ENCODE data around the gene PCDHB6. TPM values are rescaled to one million over a fixed set of nuclear protein-coding genes. Genes with fewer than 3 reads are reported as not detected.
"Not testable (repeated sequence)": the region's sequence is repeated elsewhere in the genome, so short reads cannot be mapped to it uniquely, and the experiment has no call there.

The PCDHB6 gene
- not detected for total RNA-seq

DNA sequence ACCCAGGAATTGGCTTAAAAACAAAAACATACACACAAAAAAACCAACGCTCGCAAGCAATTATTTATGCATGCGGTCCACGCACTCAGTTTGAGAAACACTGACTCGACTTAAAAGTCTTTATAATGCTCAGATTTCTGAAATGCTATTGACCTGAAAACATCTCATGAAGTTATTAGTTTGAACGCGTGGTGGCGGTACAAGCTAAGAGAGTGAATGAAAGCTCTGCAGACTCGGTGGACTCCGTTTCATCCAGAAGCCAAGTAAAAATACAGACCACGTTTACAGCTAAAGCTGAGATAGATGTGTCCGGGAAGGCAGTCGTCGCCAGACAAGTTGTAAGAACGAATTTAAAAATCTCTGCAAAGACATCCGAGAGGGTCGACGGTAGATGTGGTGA is at the start of gene PCDHB6:
Gene PCDHB6, plus strand, starts transcription at position 246 of the 400 bp plus-strand sequence. CDS start 201 bp downstream, outside the sequence.
- DNase-seq: no peak

DNA sequence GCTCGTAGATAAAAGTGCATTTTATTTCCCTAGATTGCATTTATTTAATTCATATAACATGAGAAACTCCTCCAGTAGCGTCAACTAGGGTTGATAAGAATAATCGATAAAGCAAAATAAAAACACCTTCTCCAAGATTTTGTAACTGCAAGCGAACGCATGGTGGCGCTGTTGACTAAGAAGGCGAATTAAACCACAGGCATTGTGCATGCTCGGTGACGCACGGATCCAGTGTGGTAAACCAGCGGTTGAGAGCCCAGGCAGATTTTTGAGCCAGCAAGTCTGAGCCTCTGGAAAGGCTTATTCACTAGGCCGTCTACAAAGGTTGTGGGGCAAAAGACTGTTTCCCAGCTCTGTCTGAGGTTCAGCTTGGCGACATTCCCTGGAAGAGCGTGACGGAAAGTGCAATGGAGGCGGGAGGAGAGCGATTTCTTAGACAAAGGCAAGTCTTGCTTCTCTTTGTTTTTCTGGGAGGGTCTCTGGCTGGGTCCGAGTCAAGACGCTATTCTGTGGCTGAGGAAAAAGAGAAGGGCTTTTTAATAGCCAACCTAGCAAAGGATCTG is 49.5 kb upstream of the PCDHB6 start, which contains the start of gene PCDHB3:
Gene PCDHB3, plus strand, starts transcription at position 231 of the 563 bp plus-strand sequence. Its CDS starts 177 bp downstream, at position 408.
- DNase-seq: no peak

DNA sequence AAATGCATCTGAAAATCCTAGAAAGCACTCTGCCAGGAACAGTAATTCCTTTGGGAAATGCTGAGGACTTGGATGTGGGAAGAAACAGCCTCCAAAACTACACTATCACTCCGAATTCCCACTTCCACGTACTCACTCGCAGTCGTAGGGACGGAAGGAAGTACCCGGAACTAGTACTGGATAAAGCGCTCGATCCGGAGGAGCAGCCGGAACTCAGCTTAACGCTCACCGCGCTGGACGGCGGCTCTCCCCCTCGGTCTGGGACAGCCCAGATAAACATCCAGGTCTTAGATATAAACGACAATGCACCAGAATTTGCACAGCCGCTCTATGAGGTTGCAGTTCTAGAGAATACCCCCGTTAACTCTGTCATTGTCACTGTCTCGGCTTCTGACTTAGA is 48.8 kb upstream of the PCDHB6 start:
- no peak for DNase-seq

DNA sequence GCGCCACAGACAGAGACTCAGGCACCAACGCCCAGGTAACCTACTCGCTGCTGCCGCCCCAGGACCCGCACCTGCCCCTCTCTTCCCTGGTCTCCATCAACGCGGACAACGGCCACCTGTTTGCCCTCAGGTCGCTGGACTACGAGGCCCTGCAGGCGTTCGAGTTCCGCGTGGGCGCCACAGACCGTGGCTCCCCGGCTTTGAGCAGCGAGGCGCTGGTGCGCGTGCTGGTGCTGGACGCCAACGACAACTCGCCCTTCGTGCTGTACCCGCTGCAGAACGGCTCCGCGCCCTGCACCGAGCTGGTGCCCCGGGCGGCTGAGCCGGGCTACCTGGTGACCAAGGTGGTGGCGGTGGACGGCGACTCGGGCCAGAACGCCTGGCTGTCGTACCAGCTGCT is 47.8 kb upstream of the PCDHB6 start:
- DNase-seq: not testable (repeated sequence)

DNA sequence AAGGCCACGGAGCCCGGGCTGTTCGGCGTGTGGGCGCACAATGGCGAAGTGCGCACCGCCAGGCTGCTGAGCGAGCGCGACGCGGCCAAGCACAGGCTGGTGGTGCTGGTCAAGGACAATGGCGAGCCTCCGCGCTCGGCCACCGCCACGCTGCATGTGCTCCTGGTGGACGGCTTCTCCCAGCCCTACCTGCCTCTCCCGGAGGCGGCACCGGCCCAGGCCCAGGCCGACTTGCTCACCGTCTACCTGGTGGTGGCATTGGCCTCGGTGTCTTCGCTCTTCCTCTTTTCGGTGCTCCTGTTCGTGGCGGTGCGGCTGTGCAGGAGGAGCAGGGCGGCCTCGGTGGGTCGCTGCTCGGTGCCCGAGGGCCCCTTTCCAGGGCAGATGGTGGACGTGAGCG is 47.4 kb upstream of the PCDHB6 start:
- not testable (repeated sequence) for DNase-seq

DNA sequence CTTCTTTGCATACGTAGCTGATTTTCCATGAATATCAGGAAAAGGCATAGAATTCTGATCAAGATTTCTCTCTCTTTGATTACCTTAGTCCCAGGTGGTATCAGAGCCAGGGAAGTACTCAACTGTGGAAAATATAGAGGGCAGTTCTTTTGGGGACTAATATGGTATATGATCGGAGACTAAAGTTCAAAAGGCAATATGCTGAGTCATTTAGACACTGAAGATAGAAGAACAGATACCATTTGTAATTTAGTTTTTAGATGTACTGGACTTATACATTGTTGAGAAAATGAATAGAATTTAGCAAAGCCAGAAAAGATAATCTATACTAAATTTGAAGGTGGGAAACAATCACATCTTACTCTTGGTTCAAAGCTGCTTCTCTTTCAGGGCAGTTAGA is 44.5 kb upstream of the PCDHB6 start:
- no peak for DNase-seq

DNA sequence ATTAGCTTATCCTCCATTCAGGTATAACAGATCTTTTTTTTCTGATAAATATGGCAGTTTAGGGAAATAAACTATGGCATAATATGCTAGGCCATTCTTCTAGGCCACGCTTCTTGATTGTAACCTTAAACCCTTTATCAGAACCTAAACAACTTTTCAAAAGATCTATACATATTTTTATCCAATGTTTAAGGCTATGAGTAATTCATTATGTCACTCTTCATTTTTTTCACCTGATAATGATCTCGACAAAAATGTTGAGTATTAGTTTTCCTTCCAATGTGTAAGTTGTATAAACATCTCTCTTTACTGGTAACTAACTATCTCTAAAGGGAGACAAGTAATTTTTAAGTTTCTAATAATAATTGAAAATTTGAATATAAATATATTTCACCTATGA is 30.6 kb upstream of the PCDHB6 start:
- DNase-seq: no peak

DNA sequence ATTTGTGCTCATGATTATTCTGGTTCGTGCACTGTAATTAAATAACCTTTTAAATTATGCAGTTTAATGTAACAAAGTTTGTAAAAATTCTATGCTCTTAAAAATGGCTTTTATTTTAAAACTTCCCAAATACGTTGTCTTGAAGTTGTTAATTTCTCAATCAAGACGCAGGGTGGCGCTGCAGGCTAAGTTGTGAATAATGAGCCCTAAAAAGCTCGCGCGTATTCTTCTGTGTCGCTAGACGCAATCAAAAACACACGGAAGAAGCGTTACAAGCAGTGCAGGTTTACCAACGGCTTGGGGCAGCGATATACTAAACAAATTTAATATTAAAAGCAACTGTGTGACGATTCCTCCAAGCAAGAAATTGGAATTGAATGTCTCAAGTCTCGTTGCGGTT is 28.3 kb upstream of the PCDHB6 start, which contains the start of gene PCDHB4:
Gene PCDHB4, plus strand, starts transcription at position 256 of the 400 bp plus-strand sequence. CDS start 181 bp downstream, outside the sequence.
- DNase-seq: no peak

DNA sequence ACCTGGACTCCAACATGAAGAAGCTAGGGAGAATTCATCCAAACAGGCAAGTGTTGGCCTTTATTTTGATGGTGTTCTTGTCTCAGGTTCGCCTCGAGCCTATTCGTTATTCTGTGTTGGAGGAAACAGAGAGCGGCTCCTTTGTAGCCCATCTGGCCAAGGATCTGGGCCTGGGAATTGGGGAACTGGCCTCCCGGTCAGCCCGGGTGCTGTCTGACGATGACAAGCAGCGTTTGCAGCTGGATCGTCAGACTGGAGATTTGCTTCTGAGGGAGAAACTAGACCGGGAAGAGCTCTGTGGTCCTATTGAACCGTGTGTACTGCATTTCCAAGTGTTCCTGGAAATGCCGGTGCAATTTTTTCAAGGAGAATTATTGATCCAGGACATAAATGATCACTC is 27.9 kb upstream of the PCDHB6 start:
- no peak for DNase-seq

DNA sequence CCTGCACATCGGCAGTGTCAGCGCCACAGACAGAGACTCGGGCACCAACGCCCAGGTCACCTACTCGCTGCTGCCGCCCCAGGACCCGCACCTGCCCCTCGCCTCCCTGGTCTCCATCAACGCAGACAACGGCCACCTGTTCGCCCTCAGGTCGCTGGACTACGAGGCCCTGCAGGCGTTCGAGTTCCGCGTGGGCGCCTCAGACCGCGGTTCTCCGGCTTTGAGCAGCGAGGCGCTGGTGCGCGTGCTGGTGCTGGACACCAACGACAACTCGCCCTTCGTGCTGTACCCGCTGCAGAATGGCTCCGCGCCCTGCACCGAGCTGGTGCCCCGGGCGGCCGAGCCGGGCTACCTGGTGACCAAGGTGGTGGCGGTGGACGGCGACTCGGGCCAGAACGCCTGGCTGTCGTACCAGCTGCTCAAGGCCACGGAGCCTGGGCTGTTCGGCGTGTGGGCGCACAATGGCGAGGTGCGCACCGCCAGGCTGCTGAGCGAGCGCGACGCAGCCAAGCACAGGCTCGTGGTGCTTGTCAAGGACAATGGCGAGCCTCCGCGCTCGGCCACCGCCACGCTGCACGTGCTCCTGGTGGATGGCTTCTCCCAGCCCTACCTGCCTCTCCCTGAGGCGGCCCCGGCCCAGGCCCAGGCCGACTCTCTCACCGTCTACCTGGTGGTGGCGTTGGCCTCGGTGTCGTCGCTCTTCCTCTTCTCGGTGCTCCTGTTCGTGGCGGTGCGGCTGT is 26.3 kb upstream of the PCDHB6 start:
- not testable (repeated sequence) for DNase-seq

DNA sequence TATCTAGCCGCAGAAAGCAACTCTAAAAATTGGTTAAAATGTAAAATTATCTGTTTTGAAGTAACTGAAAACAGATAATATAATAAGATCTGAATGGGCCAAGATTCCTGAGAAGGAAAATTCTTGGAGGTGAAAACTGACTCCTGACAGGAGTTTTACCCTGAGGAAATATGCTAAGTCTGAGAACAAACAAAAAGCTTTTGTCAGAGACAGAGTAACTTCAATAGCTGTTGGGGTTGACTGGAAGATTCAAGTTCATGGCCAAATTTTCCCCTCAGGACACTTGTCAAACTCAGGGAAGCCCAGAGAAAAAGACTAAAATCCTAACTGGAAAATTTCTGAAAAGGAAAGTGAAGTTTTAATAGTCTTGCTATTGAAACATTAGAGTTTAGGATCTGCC is 22.6 kb upstream of the PCDHB6 start:
- no peak for DNase-seq

DNA sequence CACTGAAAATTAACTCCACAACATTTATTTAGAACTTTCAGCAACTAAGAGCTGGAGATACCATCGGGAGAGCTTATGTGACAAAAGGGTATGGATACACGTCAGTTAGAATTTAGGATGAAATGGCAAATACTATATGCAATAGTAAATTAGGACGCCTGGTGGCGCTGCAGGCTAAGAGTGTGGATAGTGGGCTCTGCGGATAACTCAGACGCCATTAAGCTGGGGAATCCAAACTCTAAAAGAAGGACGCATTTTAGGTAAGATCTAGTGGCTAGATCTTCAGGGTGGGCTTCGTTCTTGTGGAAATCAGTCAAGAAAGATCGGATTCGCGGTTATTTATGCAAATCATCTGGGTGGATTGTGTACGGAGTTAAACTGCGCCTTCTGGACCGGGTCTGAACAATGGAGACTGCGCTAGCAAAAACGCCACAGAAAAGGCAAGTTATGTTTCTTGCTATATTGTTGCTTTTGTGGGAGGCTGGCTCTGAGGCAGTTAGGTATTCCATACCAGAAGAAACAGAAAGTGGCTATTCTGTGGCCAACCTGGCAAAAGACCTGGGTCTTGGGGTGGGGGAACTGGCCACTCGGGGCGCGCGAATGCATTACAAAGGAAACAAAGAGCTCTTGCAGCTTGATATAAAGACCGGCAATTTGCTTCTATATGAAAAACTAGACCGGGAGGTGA is 14.7 kb upstream of the PCDHB6 start, which contains the start of gene PCDHB5:
Gene PCDHB5, plus strand, starts transcription at position 177 of the 688 bp plus-strand sequence. Its CDS starts 229 bp downstream, at position 406.
- no peak for DNase-seq

DNA sequence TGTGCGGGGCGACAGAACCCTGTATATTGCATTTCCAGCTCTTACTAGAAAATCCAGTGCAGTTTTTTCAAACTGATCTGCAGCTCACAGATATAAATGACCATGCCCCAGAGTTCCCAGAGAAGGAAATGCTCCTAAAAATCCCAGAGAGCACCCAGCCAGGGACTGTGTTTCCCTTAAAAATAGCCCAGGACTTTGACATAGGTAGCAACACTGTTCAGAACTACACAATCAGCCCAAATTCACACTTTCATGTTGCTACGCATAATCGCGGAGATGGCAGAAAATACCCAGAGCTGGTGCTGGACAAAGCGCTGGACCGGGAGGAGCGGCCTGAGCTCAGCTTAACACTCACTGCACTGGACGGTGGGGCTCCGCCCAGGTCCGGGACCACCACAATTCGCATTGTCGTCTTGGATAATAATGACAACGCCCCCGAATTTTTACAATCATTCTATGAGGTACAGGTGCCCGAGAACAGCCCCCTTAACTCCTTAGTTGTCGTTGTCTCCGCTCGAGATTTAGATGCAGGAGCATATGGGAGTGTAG is 14.1 kb upstream of the PCDHB6 start:
- DNase-seq: no peak

DNA sequence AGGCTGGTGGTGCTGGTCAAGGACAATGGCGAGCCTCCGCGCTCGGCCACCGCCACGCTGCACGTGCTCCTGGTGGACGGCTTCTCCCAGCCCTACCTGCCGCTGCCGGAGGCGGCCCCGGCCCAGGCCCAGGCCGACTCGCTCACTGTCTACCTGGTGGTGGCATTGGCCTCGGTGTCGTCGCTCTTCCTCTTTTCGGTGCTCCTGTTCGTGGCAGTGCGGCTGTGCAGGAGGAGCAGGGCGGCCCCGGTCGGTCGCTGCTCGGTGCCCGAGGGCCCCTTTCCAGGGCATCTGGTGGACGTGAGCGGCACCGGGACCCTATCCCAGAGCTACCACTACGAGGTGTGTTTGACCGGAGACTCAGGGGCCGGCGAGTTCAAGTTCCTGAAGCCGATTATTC is 12.5 kb upstream of the PCDHB6 start:
- not testable (repeated sequence) for DNase-seq

DNA sequence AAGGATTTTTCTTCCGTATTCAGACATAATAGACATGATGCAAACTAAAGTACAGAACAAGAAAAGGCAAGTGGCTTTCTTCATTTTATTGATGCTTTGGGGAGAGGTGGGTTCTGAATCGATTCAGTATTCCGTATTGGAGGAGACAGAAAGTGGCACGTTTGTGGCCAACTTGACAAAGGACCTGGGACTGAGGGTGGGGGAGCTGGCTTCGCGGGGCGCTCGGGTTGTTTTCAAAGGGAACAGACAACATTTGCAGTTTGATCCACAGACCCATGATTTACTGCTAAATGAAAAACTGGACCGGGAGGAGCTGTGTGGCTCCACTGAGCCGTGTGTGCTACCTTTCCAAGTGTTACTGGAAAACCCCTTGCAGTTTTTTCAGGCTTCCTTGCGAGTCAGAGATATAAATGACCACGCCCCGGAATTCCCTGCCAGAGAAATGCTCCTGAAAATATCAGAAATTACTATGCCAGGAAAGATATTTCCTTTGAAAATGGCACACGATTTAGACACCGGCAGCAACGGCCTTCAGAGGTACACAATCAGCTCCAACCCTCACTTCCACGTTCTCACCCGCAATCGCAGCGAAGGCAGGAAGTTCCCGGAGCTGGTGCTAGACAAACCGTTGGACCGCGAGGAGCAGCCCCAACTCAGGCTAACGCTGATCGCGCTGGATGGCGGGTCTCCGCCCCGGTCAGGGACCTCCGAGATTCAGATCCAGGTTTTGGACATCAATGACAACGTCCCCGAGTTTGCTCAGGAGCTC is 551 bp downstream of the PCDHB6 start:
- no peak for DNase-seq

DNA sequence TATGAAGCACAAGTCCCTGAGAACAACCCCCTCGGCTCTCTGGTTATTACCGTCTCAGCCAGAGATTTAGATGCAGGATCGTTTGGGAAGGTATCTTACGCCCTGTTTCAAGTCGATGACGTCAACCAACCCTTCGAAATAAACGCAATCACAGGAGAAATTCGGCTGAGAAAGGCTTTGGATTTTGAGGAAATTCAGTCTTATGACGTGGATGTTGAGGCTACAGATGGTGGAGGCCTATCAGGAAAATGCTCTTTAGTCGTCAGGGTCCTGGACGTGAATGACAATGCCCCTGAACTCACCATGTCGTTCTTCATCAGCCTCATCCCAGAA is 1.1 kb downstream of the PCDHB6 start:
- DNase-seq: no peak

DNA sequence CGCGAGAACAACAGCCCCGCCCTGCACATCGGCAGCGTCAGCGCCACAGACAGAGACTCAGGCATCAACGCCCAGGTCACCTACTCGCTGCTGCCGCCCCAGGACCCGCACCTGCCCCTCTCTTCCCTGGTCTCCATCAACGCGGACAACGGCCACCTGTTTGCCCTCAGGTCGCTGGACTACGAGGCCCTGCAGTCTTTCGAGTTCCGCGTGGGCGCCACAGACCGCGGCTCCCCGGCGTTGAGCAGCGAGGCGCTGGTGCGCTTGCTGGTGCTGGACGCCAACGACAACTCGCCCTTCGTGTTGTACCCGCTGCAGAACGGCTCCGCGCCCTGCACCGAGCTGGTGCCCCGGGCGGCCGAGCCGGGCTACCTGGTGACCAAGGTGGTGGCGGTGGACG is 1.8 kb downstream of the PCDHB6 start:
- DNase-seq: not testable (repeated sequence)

DNA sequence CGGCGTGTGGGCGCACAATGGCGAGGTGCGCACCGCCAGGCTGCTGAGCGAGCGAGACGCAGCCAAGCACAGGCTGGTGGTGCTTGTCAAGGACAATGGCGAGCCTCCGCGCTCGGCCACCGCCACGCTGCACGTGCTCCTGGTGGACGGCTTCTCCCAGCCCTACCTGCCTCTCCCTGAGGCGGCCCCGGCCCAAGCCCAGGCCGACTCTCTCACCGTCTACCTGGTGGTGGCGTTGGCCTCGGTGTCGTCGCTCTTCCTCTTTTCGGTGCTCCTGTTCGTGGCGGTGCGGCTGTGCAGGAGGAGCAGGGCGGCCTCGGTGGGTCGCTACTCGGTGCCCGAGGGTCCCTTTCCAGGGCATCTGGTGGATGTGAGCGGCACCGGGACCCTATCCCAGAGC is 2.2 kb downstream of the PCDHB6 start:
- DNase-seq: not testable (repeated sequence)

DNA sequence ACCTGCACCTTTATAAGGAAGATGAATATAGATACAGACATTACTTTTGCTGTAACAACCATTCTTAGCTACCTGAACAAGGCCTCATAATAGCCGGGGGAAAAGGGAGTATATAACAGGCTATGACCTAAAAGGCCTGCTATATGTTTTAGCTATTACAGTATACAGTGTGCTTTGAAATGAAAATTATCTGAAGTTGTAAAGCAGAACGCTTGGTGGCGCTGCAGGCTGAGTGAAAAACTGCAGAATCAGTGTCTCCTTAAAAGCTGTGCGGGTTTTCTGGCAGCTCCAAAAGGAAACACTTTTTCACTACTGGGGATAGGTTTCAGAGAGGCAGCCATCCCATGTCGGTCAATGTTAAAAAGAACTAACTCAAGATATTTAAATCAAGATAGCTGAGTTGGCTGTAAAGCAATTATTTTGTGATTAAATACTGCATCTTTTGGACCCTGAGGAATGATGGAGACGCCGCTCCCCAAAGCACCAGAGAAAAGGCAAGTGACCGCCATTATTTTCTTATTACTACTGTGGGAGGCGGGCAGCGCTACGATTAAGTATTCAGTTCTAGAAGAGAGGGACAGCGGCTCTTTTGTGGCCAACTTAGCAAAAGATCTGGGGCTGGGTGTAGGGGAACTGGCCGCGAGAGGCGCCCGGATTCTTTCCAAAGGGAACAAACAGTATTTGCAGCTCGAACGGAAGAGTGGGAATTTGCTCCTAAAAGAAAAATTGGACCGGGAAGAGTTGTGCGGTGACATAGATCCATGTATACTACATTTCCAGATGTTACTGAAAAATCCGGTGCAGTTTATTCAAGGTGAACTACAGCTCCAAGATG is 5.9 kb downstream of the PCDHB6 start:
- DNase-seq: no peak

DNA sequence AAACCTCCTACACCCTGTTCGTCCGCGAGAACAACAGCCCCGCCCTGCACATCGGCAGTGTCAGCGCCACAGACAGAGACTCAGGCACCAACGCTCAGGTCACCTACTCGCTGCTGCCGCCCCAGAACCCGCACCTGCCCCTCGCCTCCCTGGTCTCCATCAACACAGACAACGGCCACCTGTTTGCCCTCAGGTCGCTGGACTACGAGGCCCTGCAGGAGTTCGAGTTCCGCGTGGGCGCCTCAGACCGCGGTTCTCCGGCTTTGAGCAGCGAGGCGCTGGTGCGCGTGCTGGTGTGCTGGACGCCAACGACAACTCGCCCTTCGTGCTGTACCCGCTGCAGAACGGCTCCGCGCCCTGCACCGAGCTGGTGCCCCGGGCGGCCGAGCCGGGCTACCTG is 7.5 kb downstream of the PCDHB6 start:
- not testable (repeated sequence) for DNase-seq

DNA sequence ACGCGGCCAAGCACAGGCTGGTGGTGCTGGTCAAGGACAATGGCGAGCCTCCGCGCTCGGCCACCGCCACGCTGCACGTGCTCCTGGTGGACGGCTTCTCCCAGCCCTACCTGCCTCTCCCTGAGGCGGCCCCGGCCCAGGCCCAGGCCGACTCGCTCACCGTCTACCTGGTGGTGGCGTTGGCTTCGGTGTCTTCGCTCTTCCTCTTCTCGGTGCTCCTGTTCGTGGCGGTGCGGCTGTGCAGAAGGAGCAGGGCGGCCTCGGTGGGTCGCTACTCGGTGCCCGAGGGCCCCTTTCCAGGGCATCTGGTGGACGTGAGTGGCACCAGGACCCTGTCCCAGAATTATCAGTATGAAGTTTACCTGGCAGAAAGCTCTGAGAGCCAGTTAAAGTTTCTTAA is 8.0 kb downstream of the PCDHB6 start:
- DNase-seq: not testable (repeated sequence)

All from effector CD4-positive, alpha-beta T cell (primary cell).